A673 (cell line): Measurements from ENCODE around the gene PPP1R14D. TPM values are rescaled to one million over a fixed set of nuclear protein-coding genes. Genes with fewer than 3 reads are reported as not detected.

ENCODE experiments used
- BruUV-seq: library from RNA; stranded (reverse); fragments of 400-500 nt; replicated peaks from 2 replicates; lab custom pipeline; 2021; lab: Mats Ljungman, UMichigan
- CTCF ChIA-PET: fragments of 300-600 bp; sonication (Branson Sonifier 250); formaldehyde crosslinking; loops from one replicate; lab custom pipeline; 2022; ENCODE audit warnings: antibody characterized with exemption; lab: Charles Lee
- POLR2A ChIA-PET: fragments of 300-600 bp; sonication (Branson Sonifier 250); formaldehyde crosslinking; loops from one replicate; lab custom pipeline; 2022; ENCODE audit warnings: antibody characterized with exemption; ENCODE audit not compliant: low non-redundant PET; lab: Charles Lee
- DNase-seq: peaks from one replicate; pipeline ENCODE4 v3.0.0-alpha.2; 2015; ENCODE audit warnings: low spot score
- H3K27ac ChIP-seq: fragments of 200-600 bp; sonication (generic); 2 replicates; pipeline ENCODE4 v1.5.1; 2016; ENCODE audit warnings: mixed run types, low read depth, mild to moderate bottlenecking, mixed read lengths, antibody characterized with exemption, low read length; ENCODE audit not compliant: poor library complexity, severe bottlenecking
- H3K27me3 ChIP-seq: fragments of 200-600 bp; sonication (generic); replicated peaks from 2 replicates; pipeline ENCODE4 v1.6.1; 2017; ENCODE audit warnings: mixed run types, low read depth, mild to moderate bottlenecking, mixed read lengths, antibody characterized with exemption, low read length; ENCODE audit not compliant: insufficient read depth, poor library complexity
- H3K36me3 ChIP-seq: fragments of 200-600 bp; sonication (generic); 2 replicates; pipeline ENCODE4 v1.6.1; 2016; ENCODE audit warnings: mixed run types, mild to moderate bottlenecking, mixed read lengths, antibody characterized with exemption, low read length; ENCODE audit not compliant: insufficient read depth, poor library complexity, severe bottlenecking
- H3K4me1 ChIP-seq: fragments of 200-600 bp; sonication (generic); 2 replicates; pipeline ENCODE4 v1.6.1; 2017; ENCODE audit warnings: mixed run types, mild to moderate bottlenecking, mixed read lengths, antibody characterized with exemption, low read length; ENCODE audit not compliant: insufficient read depth, poor library complexity, severe bottlenecking
- H3K4me3 ChIP-seq: fragments of 200-600 bp; sonication (generic); 2 replicates; pipeline ENCODE4 v1.5.1; 2016; ENCODE audit warnings: low read depth, mixed run types, mild to moderate bottlenecking, mixed read lengths, low read length; ENCODE audit not compliant: poor library complexity, severe bottlenecking
- H3K9me3 ChIP-seq: fragments of 200-600 bp; sonication (generic); 2 replicates; pipeline ENCODE4 v1.6.1; 2016; ENCODE audit warnings: mixed run types, low read depth, mild to moderate bottlenecking, mixed read lengths, antibody characterized with exemption, low read length; ENCODE audit not compliant: poor library complexity, severe bottlenecking
- EZH2 ChIP-seq: fragments of 200-600 bp; sonication (generic); IDR thresholded peaks from 2 replicates; pipeline ENCODE4 v1.6.1; 2017; ENCODE audit warnings: borderline replicate concordance, low read depth, mild to moderate bottlenecking, mixed read lengths, antibody characterized with exemption, low read length; ENCODE audit not compliant: poor library complexity, severe bottlenecking
- intact Hi-C: fragments of 100-400 bp; cut with micrococcal nuclease; formaldehyde crosslinking; loops from one replicate; pipeline ENCODE4 v1.10.0; 2022; ENCODE audit not compliant: unreplicated experiment
- total RNA-seq: library from RNA; stranded (reverse); gene quantifications from 2 replicates; pipeline ENCODE4 v1.2.3, GENCODE V29; 2021
- TF ChIP-seq, protein P1 (sequence below): fragments of 300-800, 200-600 bp; sonication (generic); conservative IDR thresholded peaks from 2 replicates; pipeline ENCODE4 v1.5.1; 2017; ENCODE audit warnings: low read depth, mild to moderate bottlenecking, antibody characterized with exemption, low read length, moderate library complexity, mixed read lengths

Gene PPP1R14D
- total RNA-seq, 1 experiment from 2014 or later = not detected

DNA sequence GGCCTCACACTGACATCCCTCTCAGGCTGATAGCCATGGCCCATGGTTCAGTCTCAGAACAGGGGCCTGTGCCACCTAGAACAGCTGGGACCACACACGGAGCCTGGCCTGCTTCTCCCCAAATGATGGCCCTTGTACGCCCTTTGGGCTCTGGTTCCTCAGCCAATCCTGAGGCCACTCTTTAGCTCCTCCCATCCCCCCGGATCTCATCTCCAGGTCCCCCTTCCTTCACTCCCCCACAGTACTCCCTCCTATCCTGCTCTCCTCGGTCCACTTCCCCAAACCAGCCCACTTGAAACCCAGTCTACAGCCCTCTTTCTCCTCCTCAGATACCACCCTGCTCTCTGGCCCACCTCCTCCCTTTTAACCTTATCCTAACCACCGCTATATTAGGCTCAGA is 39.4 kb downstream of the PPP1R14D start:
- ChIA-PET POLR2A (no interaction called here), CTCF (interaction anchor here (2.1 kb wide), 1 partner anchor 69 kb away, joined by 10 read pairs; no protein-coding TSS in a partner anchor)
- Histone ChIP-seq H3K9me3 (no peaks in the 10 kb centered on the region), H3K4me3 (no peak overlapping the region), H3K27me3 (no peaks in the 10 kb centered on the region), H3K27ac (no peak overlapping the region), H3K36me3 (no peaks in the 10 kb centered on the region), H3K4me1 (peaks cover 19% of the 10 kb centered on the region)
- intact Hi-C loops = no loop called here
- BruUV-seq = no TSS peak
- TF ChIP-seq, protein P1, sequence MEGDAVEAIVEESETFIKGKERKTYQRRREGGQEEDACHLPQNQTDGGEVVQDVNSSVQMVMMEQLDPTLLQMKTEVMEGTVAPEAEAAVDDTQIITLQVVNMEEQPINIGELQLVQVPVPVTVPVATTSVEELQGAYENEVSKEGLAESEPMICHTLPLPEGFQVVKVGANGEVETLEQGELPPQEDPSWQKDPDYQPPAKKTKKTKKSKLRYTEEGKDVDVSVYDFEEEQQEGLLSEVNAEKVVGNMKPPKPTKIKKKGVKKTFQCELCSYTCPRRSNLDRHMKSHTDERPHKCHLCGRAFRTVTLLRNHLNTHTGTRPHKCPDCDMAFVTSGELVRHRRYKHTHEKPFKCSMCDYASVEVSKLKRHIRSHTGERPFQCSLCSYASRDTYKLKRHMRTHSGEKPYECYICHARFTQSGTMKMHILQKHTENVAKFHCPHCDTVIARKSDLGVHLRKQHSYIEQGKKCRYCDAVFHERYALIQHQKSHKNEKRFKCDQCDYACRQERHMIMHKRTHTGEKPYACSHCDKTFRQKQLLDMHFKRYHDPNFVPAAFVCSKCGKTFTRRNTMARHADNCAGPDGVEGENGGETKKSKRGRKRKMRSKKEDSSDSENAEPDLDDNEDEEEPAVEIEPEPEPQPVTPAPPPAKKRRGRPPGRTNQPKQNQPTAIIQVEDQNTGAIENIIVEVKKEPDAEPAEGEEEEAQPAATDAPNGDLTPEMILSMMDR = no peak
- no peak for TF ChIP-seq EZH2
- DNase-seq = no peak

DNA sequence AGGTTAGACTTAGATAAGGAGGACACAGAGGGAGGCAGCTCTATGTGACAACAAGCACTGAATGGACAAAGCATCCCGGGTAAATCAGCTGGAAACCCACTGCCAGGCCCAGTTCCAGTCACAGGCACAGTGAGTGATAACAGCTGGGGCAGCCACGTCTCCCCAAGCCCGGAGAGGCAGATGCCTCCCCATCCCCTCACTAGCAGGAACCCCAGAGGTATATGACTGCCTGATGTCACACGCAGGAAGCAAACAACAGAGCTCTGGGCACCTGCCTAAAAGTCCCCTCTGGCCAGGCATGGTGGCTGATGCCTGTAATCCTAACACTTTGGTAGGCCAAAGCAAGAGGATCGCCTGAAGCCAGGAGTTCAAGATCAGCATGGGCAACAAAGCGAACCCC is 40.5 kb downstream of the PPP1R14D start:
- Histone ChIP-seq H3K9me3 (no peaks in the 10 kb centered on the region), H3K4me3 (no peak overlapping the region), H3K4me1 (peaks cover 11% of the 10 kb centered on the region), H3K27me3 (no peaks in the 10 kb centered on the region), H3K27ac (peak overlapping the region; percentile 27), H3K36me3 (no peaks in the 10 kb centered on the region)
- CTCF ChIA-PET = interaction anchor here (2.1 kb wide), 1 partner anchor 70 kb away, joined by 10 read pairs; no protein-coding TSS in a partner anchor
- intact Hi-C loops = no loop called here
- TF ChIP-seq, protein P1 = no peak
- TF ChIP-seq EZH2 = no peak
- POLR2A ChIA-PET = no interaction called here
- BruUV-seq = no TSS peak
- DNase-seq = no peak

DNA sequence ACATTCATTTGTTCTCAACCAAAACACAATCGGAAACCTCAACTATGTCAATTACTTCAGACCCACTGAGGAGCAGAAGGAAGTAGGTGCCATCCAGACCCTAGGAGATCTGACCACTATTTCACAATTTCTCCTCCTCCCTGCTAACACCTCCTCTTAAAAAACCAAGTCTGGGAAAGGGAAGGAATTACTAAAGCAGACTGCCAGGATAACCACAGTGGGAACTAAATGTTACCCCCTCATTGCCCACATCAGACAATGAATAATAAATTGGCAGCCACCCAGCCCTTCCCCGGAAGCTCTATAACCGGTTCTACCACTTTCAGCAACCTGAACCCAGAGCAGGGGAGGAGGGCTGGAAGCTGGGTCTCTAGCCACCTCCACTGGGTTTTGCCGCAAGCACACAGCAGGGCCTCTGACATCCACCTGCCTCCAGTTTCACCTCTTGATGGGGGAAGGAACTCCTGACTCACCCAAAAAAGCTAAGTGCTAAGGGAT is 41.1 kb downstream of the PPP1R14D start:
- H3K36me3 ChIP-seq = no peaks in the 10 kb centered on the region
- H3K4me3 ChIP-seq = no peak overlapping the region
- intact Hi-C loops = no loop called here
- TF ChIP-seq, protein P1 = no peak
- no peak for TF ChIP-seq EZH2
- no peaks in the 10 kb centered on the region for H3K27me3 ChIP-seq
- peak overlapping the region; percentile 27 for H3K27ac ChIP-seq
- H3K9me3 ChIP-seq = no peaks in the 10 kb centered on the region
- peak; percentile 61 for DNase-seq
- BruUV-seq = no TSS peak
- ChIA-PET POLR2A (no interaction called here), CTCF (interaction anchor here (2.1 kb wide), 1 partner anchor 71 kb away, joined by 10 read pairs; no protein-coding TSS in a partner anchor)
- peaks cover 11% of the 10 kb centered on the region for H3K4me1 ChIP-seq
